ENCODE data around the gene SP6.

- TF ChIP-seq TCF12 (IDR thresholded peaks at IDR 0.05; ENCODE audit: low read depth, low read length) (no peak), SP1 (IDR thresholded peaks at IDR 0.05; ENCODE audit: low read depth, low read length) (no peak), CTCF (IDR thresholded peaks at IDR 0.05; ENCODE audit: control extremely low read depth in 1 of 3, insufficient read depth in 1 of 3, low read depth in 1 of 3, low read length in 3 of 3) (no peak), POLR2AphosphoS5 (IDR thresholded peaks at IDR 0.05; ENCODE audit: low read depth, low read length) (no peak), RFX5 (IDR thresholded peaks at IDR 0.05; ENCODE audit: borderline replicate concordance, low read depth, low read length) (no peak), SUZ12 (IDR thresholded peaks at IDR 0.05; ENCODE audit: low read length) (no peak), ZNF274 (IDR thresholded peaks at IDR 0.05; ENCODE audit: borderline replicate concordance, extremely low read depth, low read length) (no peak), CEBPB (IDR thresholded peaks at IDR 0.05; ENCODE audit: low read depth, low read length) (no peak)
These were observed 29.9 kb downstream of the SP6 start for GRCh38 chr17:47821031-47821423.

Data from H1 (cell line).